GM19467 (cell line): ENCODE data around the gene ACSF2.
"Not testable (repeated sequence)": the region's sequence is repeated elsewhere in the genome, so short reads cannot be mapped to it uniquely, and the experiment has no call there.

Experiments
- ATAC-seq: cut with Tn5 transposase; IDR thresholded peaks from one replicate; pipeline ENCODE4 v1.9.1; 2021; ENCODE audit warnings: mild to moderate bottlenecking, moderate library complexity; ENCODE audit not compliant: unreplicated experiment

The ACSF2 gene

GRCh38 chr17:50425682-50426471, at the start of gene ACSF2:
ACSF2 (plus strand) TSS chr17:50426218; CDS start chr17:50426262, 44 bp downstream.
- ATAC-seq, result no peak

- ATAC-seq, result no peak
These were observed 46.5 kb upstream of the ACSF2 start for GRCh38 chr17:50379351-50380132.

- ATAC-seq, result no peak
These were observed 45.4 kb upstream of the ACSF2 start for GRCh38 chr17:50380369-50381259.

GRCh38 chr17:50381260-50381815, 44.7 kb upstream of the ACSF2 start:
- no peak for ATAC-seq

GRCh38 chr17:50381920-50382319, 44.1 kb upstream of the ACSF2 start:
- ATAC-seq, result no peak

- ATAC-seq, result no peak
These were observed 43.1 kb upstream of the ACSF2 start for GRCh38 chr17:50382931-50383330.

GRCh38 chr17:50386510-50386909, 39.5 kb upstream of the ACSF2 start:
- ATAC-seq, result no peak

GRCh38 chr17:50388728-50389127, 37.3 kb upstream of the ACSF2 start:
- no peak for ATAC-seq

GRCh38 chr17:50389534-50389933, 36.5 kb upstream of the ACSF2 start:
- ATAC-seq, result no peak

GRCh38 chr17:50392621-50393020, 33.4 kb upstream of the ACSF2 start:
- ATAC-seq, result no peak

GRCh38 chr17:50393700-50394099, 32.3 kb upstream of the ACSF2 start:
- no peak for ATAC-seq

GRCh38 chr17:50394711-50395110, 31.3 kb upstream of the ACSF2 start:
- no peak for ATAC-seq

- no peak for ATAC-seq
These were observed 29.5 kb upstream of the ACSF2 start for GRCh38 chr17:50396261-50397110.

- ATAC-seq, result peak; percentile 94
These were observed 28.7 kb upstream of the ACSF2 start, which contains the start of gene LRRC59 for GRCh38 chr17:50397111-50397918. LRRC59 (minus strand) TSS chr17:50397523; CDS start chr17:50397317, 206 bp downstream.

GRCh38 chr17:50397919-50398285, 28.1 kb upstream of the ACSF2 start:
- no peak for ATAC-seq

GRCh38 chr17:50398672-50399071, 27.3 kb upstream of the ACSF2 start:
- ATAC-seq, result not testable (repeated sequence)

GRCh38 chr17:50399591-50399990, 26.4 kb upstream of the ACSF2 start:
- not testable (repeated sequence) for ATAC-seq

GRCh38 chr17:50405351-50405750, 20.7 kb upstream of the ACSF2 start:
- ATAC-seq, result not testable (repeated sequence)

- no peak for ATAC-seq
These were observed 19.4 kb upstream of the ACSF2 start for GRCh38 chr17:50406578-50406977.
